Subcutaneous abdominal adipose tissue (tissue), 5 donors: ENCODE measurements around the gene MYL12B.

Experiments used
- H3K27ac ChIP-seq: one replicate; pipeline ENCODE4 v1.7.0; 2013; ENCODE audit warnings: low read depth, mild to moderate bottlenecking, inconsistent platforms, low read length, moderate library complexity
- H3K27me3 ChIP-seq, 5 donors: one replicate each; pipeline ENCODE4 v1.7.0; 2013; ENCODE audit warnings: low read length in 5 of 5, inconsistent platforms in 1 of 5; ENCODE audit not compliant: control insufficient read depth in 5 of 5, insufficient read depth in 4 of 5
- H3K36me3 ChIP-seq, 5 donors: one replicate each; pipeline ENCODE4 v1.7.0; 2013; ENCODE audit warnings: low read length in 5 of 5; ENCODE audit not compliant: control insufficient read depth in 5 of 5, insufficient read depth in 5 of 5
- H3K4me1 ChIP-seq, 5 donors: one replicate each; pipeline ENCODE4 v1.7.0; 2013; ENCODE audit warnings: low read length in 5 of 5, mild to moderate bottlenecking in 3 of 5, moderate library complexity in 1 of 5; ENCODE audit not compliant: control insufficient read depth in 5 of 5, insufficient read depth in 5 of 5
- H3K4me3 ChIP-seq, 5 donors: one replicate each; pipeline ENCODE4 v1.7.0; 2013; ENCODE audit warnings: low read length in 5 of 5, low read depth in 1 of 5
- H3K9ac ChIP-seq, 5 donors: one replicate each; pipeline ENCODE4 v1.7.0; 2013; ENCODE audit warnings: low read length in 5 of 5, mild to moderate bottlenecking in 4 of 5, moderate library complexity in 3 of 5
- H3K9me3 ChIP-seq, 5 donors: one replicate each; pipeline ENCODE4 v1.7.0; 2013; ENCODE audit warnings: low read length in 5 of 5; ENCODE audit not compliant: control insufficient read depth in 5 of 5
- donor health status: healthy.
- donor health status: healthy.
- donor health status: healthy.
- donor health status: healthy.
- donor health status: healthy.

The MYL12B gene

GRCh38 chr18:3319399-3319798 lies 57.5 kb downstream of the MYL12B start:
- Histone ChIP-seq H3K36me3 (no peaks in the 10 kb centered on the region), H3K27me3 (no peaks in the 10 kb centered on the region), H3K9ac (no peak overlapping the region), H3K4me3 (no peak overlapping the region), H3K27ac (no peak overlapping the region), H3K4me1 (no peaks in the 10 kb centered on the region), H3K9me3 (no peaks in the 10 kb centered on the region)

- Histone ChIP-seq H3K27ac (no peak overlapping the region), H3K9ac (no peak overlapping the region), H3K36me3 (no peaks in the 10 kb centered on the region), H3K27me3 (no peaks in the 10 kb centered on the region), H3K9me3 (no peaks in the 10 kb centered on the region), H3K4me1 (no peaks in the 10 kb centered on the region), H3K4me3 (no peak overlapping the region)
These were observed 58.0 kb downstream of the MYL12B start for GRCh38 chr18:3319894-3320454.

- Histone ChIP-seq H3K27me3 (no peaks in the 10 kb centered on the region), H3K27ac (no peak overlapping the region), H3K9ac (no peak overlapping the region), H3K4me1 (no peaks in the 10 kb centered on the region), H3K4me3 (no peak overlapping the region), H3K9me3 (no peaks in the 10 kb centered on the region), H3K36me3 (no peaks in the 10 kb centered on the region)
These were observed 59.3 kb downstream of the MYL12B start for GRCh38 chr18:3321133-3321812.

- Histone ChIP-seq H3K27me3 (no peaks in the 10 kb centered on the region), H3K9me3 (no peaks in the 10 kb centered on the region), H3K4me3 (no peak overlapping the region), H3K4me1 (no peaks in the 10 kb centered on the region), H3K36me3 (no peaks in the 10 kb centered on the region), H3K9ac (no peak overlapping the region), H3K27ac (no peak overlapping the region)
These were observed 62.0 kb downstream of the MYL12B start for GRCh38 chr18:3323900-3324299.
